GM10266 (cell line): ENCODE measurements around the gene TCN1.
"Not testable (repeated sequence)": the region's sequence is repeated elsewhere in the genome, so short reads cannot be mapped to it uniquely, and the experiment has no call there.

Experiments used
- DNase-seq: peaks from one replicate; pipeline ENCODE4 v3.0.0; 2012; ENCODE audit errors: extremely low spot score
- CTCF ChIP-seq: IDR thresholded peaks from 2 replicates; pipeline ENCODE4 v1.5.1; 2012; ENCODE audit warnings: mild to moderate bottlenecking, low read depth; ENCODE audit not compliant: control insufficient read depth, insufficient read depth; ENCODE audit errors: missing control alignments

Gene TCN1, protein sequence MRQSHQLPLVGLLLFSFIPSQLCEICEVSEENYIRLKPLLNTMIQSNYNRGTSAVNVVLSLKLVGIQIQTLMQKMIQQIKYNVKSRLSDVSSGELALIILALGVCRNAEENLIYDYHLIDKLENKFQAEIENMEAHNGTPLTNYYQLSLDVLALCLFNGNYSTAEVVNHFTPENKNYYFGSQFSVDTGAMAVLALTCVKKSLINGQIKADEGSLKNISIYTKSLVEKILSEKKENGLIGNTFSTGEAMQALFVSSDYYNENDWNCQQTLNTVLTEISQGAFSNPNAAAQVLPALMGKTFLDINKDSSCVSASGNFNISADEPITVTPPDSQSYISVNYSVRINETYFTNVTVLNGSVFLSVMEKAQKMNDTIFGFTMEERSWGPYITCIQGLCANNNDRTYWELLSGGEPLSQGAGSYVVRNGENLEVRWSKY

DNA sequence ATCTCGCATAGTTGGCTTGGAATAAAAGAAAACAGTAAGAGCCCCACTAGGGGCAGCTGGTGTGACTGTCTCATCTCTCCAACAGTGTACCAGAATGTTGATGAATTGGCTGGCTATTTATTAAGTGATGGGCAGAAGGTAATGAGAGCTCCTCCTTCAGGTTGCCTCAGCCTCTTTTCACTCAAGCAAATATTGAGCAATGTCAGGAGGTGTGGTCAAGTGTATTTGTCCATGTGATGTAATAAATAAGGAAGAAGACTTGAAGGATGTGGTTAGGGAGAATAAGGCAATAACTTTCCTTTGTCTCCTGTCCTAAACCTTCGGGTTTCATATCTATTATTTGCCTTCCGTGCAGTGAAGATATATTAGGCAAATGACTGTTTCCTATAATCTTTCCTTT is at the start of gene TCN1:
TSS of gene TCN1 (minus strand) at position 91 of the 400 bp plus-strand sequence. CDS start at position 74, 17 bp downstream.
- no peak for TF ChIP-seq CTCF

DNA sequence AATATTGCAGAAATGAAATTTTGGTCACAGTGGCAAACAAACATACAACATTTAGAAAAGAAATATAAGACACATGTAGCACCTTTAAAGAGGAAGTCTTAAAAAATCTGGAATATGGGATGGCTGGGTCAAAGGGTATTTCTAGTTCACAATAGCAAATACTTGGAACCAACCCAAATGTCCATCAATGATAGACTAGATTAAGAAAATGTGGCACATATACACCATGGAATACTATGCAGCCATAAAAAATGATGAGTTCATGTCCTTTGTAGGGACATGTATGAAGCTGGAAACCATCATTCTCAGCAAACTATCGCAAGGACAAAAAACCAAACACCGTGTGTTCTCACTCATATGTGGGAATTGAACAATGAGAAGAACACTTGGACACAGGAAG is 37.3 kb upstream of the TCN1 start:
- DNase-seq, result not testable (repeated sequence)

More for the DNA sequence above, at the start of gene TCN1:
- DNase-seq, result no peak

- TF ChIP-seq CTCF, result no peak
- no peak for DNase-seq
These were observed 35.0 kb upstream of the TCN1 start for GRCh38 chr11:59901306-59901705.

DNA sequence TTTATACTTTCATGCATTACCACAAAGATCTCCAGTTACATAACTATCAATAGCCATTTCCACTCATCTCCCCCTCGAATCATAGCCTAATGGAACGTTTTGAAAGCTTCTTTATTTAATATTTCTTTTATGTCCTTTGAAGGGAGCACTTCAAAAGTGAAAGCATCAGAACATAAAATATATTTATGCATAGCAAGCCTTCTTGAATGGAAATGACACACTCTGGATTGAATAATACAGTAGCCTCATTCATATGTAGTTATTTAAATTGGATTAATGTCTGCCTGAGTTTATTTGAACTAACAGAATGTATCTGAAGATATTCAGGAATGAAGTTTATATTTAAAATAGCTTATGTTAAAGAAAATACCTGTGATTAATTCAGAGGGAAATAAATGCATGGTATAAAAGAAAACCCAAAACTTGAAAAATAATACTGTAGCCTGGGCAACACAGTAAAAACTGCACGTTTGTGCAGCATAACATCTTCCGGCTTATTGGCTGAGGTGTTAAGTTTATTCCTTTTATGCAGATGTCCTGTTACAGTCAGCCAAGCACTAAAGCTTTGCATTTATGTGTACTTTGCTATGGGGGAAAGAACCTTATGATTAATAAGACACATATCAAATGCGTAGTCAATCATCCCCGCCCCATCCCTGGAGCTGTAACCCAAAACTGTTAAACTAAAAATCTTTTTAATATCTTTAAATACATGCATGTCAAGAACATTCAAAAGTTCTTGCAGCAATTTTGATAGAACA is 34.3 kb upstream of the TCN1 start:
- no peak for DNase-seq
- no peak for TF ChIP-seq CTCF

- no peak for TF ChIP-seq CTCF
- no peak for DNase-seq
These were observed 33.2 kb upstream of the TCN1 start for GRCh38 chr11:59899532-59899931.

- DNase-seq, result no peak
These were observed 32.4 kb upstream of the TCN1 start for GRCh38 chr11:59898650-59899049.

DNA sequence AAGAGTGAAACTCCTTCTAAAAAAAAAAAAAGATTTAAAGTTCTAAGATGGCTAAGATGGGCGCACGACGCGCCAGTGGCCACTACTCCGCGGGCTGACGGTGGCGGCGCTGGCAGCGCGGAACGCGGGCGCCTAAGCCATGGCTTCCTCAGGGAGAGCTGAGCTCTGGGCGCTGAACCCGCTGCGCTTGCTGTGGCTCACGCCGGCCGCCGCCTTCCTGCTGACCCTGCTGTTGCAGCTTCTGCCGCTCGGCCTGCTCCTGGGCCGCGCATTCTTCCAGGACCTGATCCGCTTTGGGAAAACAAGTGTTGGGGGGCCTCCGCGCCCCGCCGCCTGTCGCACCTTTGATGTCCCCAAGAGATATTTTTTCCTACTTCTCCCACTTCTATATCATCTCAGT is 31.8 kb upstream of the TCN1 start:
- no peak for DNase-seq
- no peak for TF ChIP-seq CTCF

More at GRCh38 chr11:59898650-59899049, 32.4 kb upstream of the TCN1 start:
- no peak for TF ChIP-seq CTCF
